Prostate gland (tissue), 2 donors: ENCODE data around the gene TLE5. TPM values are rescaled to one million over a fixed set of nuclear protein-coding genes. Genes with fewer than 3 reads are reported as not detected.

Source experiments
- DNase-seq: peaks from one replicate; pipeline ENCODE4 v3.0.0-alpha.2; 2019; ENCODE audit warnings: low spot score
- H3K27ac ChIP-seq, 2 donors: fragments of 200-600 bp; sonication (generic); 2 replicates each; pipeline ENCODE4 v1.5.1; 2017 to 2019
- H3K27me3 ChIP-seq: fragments of 200-600 bp; sonication (generic); replicated peaks from 2 replicates; pipeline ENCODE4 v1.5.1; 2019; ENCODE audit not compliant: insufficient read depth
- H3K36me3 ChIP-seq, 2 donors: fragments of 200-600 bp; sonication (generic); 1 replicate in 1 of 2; 2 replicates in 1 of 2; pipeline versions ENCODE4 v1.5.1 to v1.8.1; 2017 to 2019
- H3K4me1 ChIP-seq: fragments of 200-600 bp; sonication (generic); replicated peaks from 2 replicates; pipeline ENCODE4 v1.5.1; 2019
- H3K4me3 ChIP-seq, 2 donors: fragments of 200-600 bp; sonication (generic); 2 replicates each; pipeline ENCODE4 v1.5.1; 2017 to 2019
- H3K9me3 ChIP-seq: fragments of 200-600 bp; sonication (generic); 2 replicates; pipeline ENCODE4 v1.5.1; 2017
- CTCF ChIP-seq, 4 experiments: fragments of 200-600 bp in 2 of 4; fragments of 450-650 bp in 2 of 4; sonication (generic) in 2 of 4; IDR thresholded peaks; 1 replicate in 3 of 4; 2 replicates in 1 of 4; pipeline ENCODE4 v1.5.1; 2016 to 2019; ENCODE audit warnings: antibody characterized with exemption in 4 of 4, mild to moderate bottlenecking in 2 of 4, moderate library complexity in 2 of 4
- POLR2A ChIP-seq: fragments of 450-650 bp; IDR thresholded peaks from one replicate; pipeline ENCODE4 v1.6.1; 2016; ENCODE audit warnings: antibody characterized with exemption, mild to moderate bottlenecking
- POLR2AphosphoS5 ChIP-seq: sonication (generic); formaldehyde crosslinking; IDR thresholded peaks from one replicate; pipeline ENCODE4 v1.6.1; 2017; ENCODE audit warnings: antibody characterized with exemption
- WGBS: methylation state at CpG from one replicate; pipeline ENCODE4 v1.1.5; 2018; 5-methylcytosine and 5-hydroxymethylcytosine counted together
- intact Hi-C: fragments of 100-400 bp; cut with DNase I; formaldehyde crosslinking; loops from one replicate; pipeline ENCODE4 v1.14.2; 2022
- total RNA-seq, 2 donors: library from RNA; depleted of rRNA; stranded (reverse); fragments of >200 nt; gene quantifications; one replicate each; pipeline ENCODE4 v1.1.0, GENCODE V29; 2016

The TLE5 gene
- total RNA-seq, 2 donors from 2014 or later: 546 to 767 TPM

GRCh38 chr19:3024870-3025548 lies 37.3 kb downstream of the TLE5 start:
- no peak overlapping the region for H3K4me3 ChIP-seq
- TF ChIP-seq POLR2A (no peak), CTCF (IDR thresholded peaks at IDR 0.05) (no peak), POLR2AphosphoS5 (no peak)
- 75% methylated on average over 29 of the region's 30 CpGs for WGBS
- intact Hi-C loops: no loop called here
- H3K27me3 ChIP-seq: no peaks in the 10 kb centered on the region
- DNase-seq: no peak
- no peak overlapping the region for H3K27ac ChIP-seq
- no peaks in the 10 kb centered on the region for H3K36me3 ChIP-seq
- H3K9me3 ChIP-seq: no peaks in the 10 kb centered on the region
- H3K4me1 ChIP-seq: peaks cover 5% of the 10 kb centered on the region

- Histone ChIP-seq H3K27ac (no peak overlapping the region), H3K27me3 (no peaks in the 10 kb centered on the region), H3K4me3 (no peak overlapping the region), H3K4me1 (peaks cover 5% of the 10 kb centered on the region), H3K36me3 (no peaks in the 10 kb centered on the region), H3K9me3 (no peaks in the 10 kb centered on the region)
- WGBS: 83% methylated on average over 5 of the region's 5 CpGs
- intact Hi-C loops: no loop called here
- TF ChIP-seq POLR2AphosphoS5 (no peak), POLR2A (no peak), CTCF (IDR thresholded peaks at IDR 0.05) (no peak)
- no peak for DNase-seq
These were observed 37.8 kb downstream of the TLE5 start for GRCh38 chr19:3024509-3024869.

- Histone ChIP-seq H3K36me3 (no peaks in the 10 kb centered on the region), H3K27ac (no peak overlapping the region), H3K9me3 (no peaks in the 10 kb centered on the region), H3K4me3 (no peak overlapping the region), H3K27me3 (no peaks in the 10 kb centered on the region), H3K4me1 (no peaks in the 10 kb centered on the region)
- 75% methylated on average over 18 of the region's 18 CpGs for WGBS
- intact Hi-C loops: no loop called here
- TF ChIP-seq POLR2A (no peak), CTCF (IDR thresholded peaks at IDR 0.05) (no peak), POLR2AphosphoS5 (no peak)
- DNase-seq: no peak
These were observed 41.9 kb downstream of the TLE5 start for GRCh38 chr19:3020321-3020960.

- WGBS: 92% methylated on average over 28 of the region's 28 CpGs
- intact Hi-C loops: no loop called here
These were observed 43.0 kb downstream of the TLE5 start for GRCh38 chr19:3019211-3019854.

GRCh38 chr19:3017923-3018322 lies 44.4 kb downstream of the TLE5 start:
- H3K27ac ChIP-seq: no peak overlapping the region
- no peak for DNase-seq
- no peaks in the 10 kb centered on the region for H3K36me3 ChIP-seq
- no peaks in the 10 kb centered on the region for H3K27me3 ChIP-seq
- 95% methylated on average over 7 of the region's 7 CpGs for WGBS
- intact Hi-C loops: no loop called here
- no peak for TF ChIP-seq POLR2A
- no peak for TF ChIP-seq CTCF (IDR thresholded peaks at IDR 0.05)
- TF ChIP-seq POLR2AphosphoS5: no peak
- no peaks in the 10 kb centered on the region for H3K4me1 ChIP-seq
- no peak overlapping the region for H3K4me3 ChIP-seq
- no peaks in the 10 kb centered on the region for H3K9me3 ChIP-seq

More at GRCh38 chr19:3019211-3019854, 43.0 kb downstream of the TLE5 start:
- Histone ChIP-seq H3K4me3 (no peak overlapping the region), H3K9me3 (no peaks in the 10 kb centered on the region), H3K27ac (no peak overlapping the region), H3K36me3 (no peaks in the 10 kb centered on the region), H3K4me1 (no peaks in the 10 kb centered on the region), H3K27me3 (no peaks in the 10 kb centered on the region)
- TF ChIP-seq POLR2A: no peak
- no peak for DNase-seq
